Activated CD4-positive, alpha-beta memory T cell treated with anti-CD3 and anti-CD28 coated beads for 36 hours (primary cell): ENCODE measurements around the gene GSK3B. TPM values are rescaled to one million over a fixed set of nuclear protein-coding genes. Genes with fewer than 3 reads are reported as not detected.
"Not testable (repeated sequence)": the region's sequence is repeated elsewhere in the genome, so short reads cannot be mapped to it uniquely, and the experiment has no call there.

Experiments used
- CTCF ChIA-PET: fragments of 350-600 bp; sonication (Branson Sonifier 250); formaldehyde crosslinking; loops from one replicate; lab custom pipeline; 2021; ENCODE audit warnings: antibody characterized with exemption, inconsistent platforms; lab: Charles Lee
- POLR2A ChIA-PET: fragments of 350-600 bp; sonication (Branson Sonifier 250); formaldehyde crosslinking; loops from one replicate; lab custom pipeline; 2021; ENCODE audit warnings: antibody characterized with exemption; lab: Charles Lee
- DNase-seq: peaks from one replicate; pipeline ENCODE4 v3.0.0-alpha.2; 2020
- H3K27ac Mint-ChIP-seq: one replicate; pipeline ENCODE4 v1.8.0; 2021; ENCODE audit warnings: mixed read lengths
- H3K27me3 Mint-ChIP-seq: one replicate; pipeline ENCODE4 v1.8.0; 2021; ENCODE audit warnings: mixed read lengths
- H3K36me3 Mint-ChIP-seq: one replicate; pipeline ENCODE4 v1.8.0; 2021; ENCODE audit warnings: mixed read lengths
- H3K4me1 Mint-ChIP-seq: one replicate; pipeline ENCODE4 v1.8.0; 2021; ENCODE audit warnings: low read depth, mixed read lengths
- H3K4me3 Mint-ChIP-seq: one replicate; pipeline ENCODE4 v1.8.0; 2021; ENCODE audit warnings: mild to moderate bottlenecking, mixed read lengths
- H3K9me3 Mint-ChIP-seq: one replicate; pipeline ENCODE4 v1.8.0; 2021; ENCODE audit warnings: mixed read lengths
- intact Hi-C: fragments of 100-400 bp; cut with micrococcal nuclease; formaldehyde crosslinking; loops from one replicate; pipeline ENCODE4 v1.15.1; 2023
- total RNA-seq, 2 experiments: library from RNA; stranded (reverse); gene quantifications; one replicate each; pipeline ENCODE4 v1.2.3, GENCODE V29; 2021

GSK3B gene
- total RNA-seq, 2 experiments from 2014 or later, result 25.5 to 27.1 TPM

- POLR2A ChIA-PET, result interaction anchor here (0.6 kb wide), 1 partner anchor 407 kb away, joined by 4 read pairs; no protein-coding TSS in a partner anchor
- H3K27ac Mint-ChIP-seq, H3K27me3 Mint-ChIP-seq, H3K4me3 Mint-ChIP-seq, DNase-seq, intact Hi-C loops: not testable (repeated sequence)
- Mint-ChIP-seq H3K4me1 (peaks cover 57% of the 10 kb centered on the region), H3K36me3 (peaks cover 12% of the 10 kb centered on the region), H3K9me3 (peaks cover 18% of the 10 kb centered on the region)
- CTCF ChIA-PET, result interaction anchor here (0.7 to 0.8 kb wide), 2 partner anchors 160 to 757 kb away, joined by 3 read pairs; partner anchors contain the start of gene ARHGAP31
These were observed 42.7 kb downstream of the GSK3B start for GRCh38 chr3:120051570-120051969.

GRCh38 chr3:120049881-120050539 is 44.2 kb downstream of the GSK3B start:
- DNase-seq, result no peak
- Mint-ChIP-seq H3K27me3 (no peaks in the 10 kb centered on the region), H3K27ac (no peak overlapping the region), H3K36me3 (peaks cover 17% of the 10 kb centered on the region), H3K4me1 (peaks cover 54% of the 10 kb centered on the region), H3K9me3 (peaks cover 30% of the 10 kb centered on the region), H3K4me3 (no peak overlapping the region)
- ChIA-PET POLR2A (interaction anchor here (1.2 kb wide), 1 partner anchor 20 kb away, joined by 3 read pairs; no protein-coding TSS in a partner anchor), CTCF (no interaction called here)
- intact Hi-C loops, result no loop called here

- peaks cover 24% of the 10 kb centered on the region for H3K36me3 Mint-ChIP-seq
- H3K27me3 Mint-ChIP-seq, result no peaks in the 10 kb centered on the region
- H3K4me1 Mint-ChIP-seq, result peaks cover 45% of the 10 kb centered on the region
- intact Hi-C loops, result no loop called here
- H3K9me3 Mint-ChIP-seq, result peaks cover 33% of the 10 kb centered on the region
- no peak overlapping the region for H3K27ac Mint-ChIP-seq
- no peak for DNase-seq
- no peak overlapping the region for H3K4me3 Mint-ChIP-seq
- CTCF ChIA-PET, result no interaction called here
- POLR2A ChIA-PET, result no interaction called here
These were observed 45.2 kb downstream of the GSK3B start for GRCh38 chr3:120049072-120049471.

DNA sequence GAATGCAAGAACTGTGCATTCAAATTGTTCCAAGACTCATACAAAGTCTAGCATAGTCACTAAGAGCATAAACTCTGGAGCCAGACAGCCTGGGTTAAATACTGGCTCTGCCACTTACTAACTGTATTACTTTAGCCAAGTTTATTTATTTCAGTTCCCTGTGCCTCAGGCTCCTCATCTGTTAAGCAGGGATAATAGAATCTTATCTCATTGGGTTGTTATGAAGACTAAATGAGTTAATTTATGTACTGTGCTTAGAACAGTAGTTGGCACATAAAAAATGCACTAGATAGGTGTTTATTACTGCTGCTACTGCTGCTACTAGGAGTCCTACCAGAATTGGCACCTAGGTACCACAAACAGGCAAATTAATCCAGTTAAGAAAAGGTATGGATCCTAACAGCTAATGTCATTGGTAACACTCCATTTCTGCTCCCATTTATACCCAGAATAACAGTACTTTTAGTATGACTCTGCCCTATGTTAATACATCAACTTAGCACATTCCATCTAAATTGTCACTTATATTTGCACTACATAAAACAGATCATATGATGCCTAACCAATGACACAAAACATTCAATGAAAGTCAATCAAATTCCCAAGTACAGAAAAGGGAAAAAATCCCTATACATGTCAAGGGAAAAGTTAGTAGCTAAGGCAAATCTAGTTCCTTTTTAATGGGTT is 45.7 kb downstream of the GSK3B start:
- POLR2A ChIA-PET, result no interaction called here

GRCh38 chr3:120047686-120048085 is 46.6 kb downstream of the GSK3B start:
- intact Hi-C loops, result no loop called here
- Mint-ChIP-seq H3K4me3 (no peak overlapping the region), H3K27me3 (no peaks in the 10 kb centered on the region), H3K4me1 (peaks cover 40% of the 10 kb centered on the region), H3K9me3 (peaks cover 42% of the 10 kb centered on the region), H3K36me3 (peaks cover 33% of the 10 kb centered on the region), H3K27ac (no peak overlapping the region)
- DNase-seq, result no peak
- POLR2A ChIA-PET, result no interaction called here
- CTCF ChIA-PET, result no interaction called here

More for the DNA sequence above, 45.7 kb downstream of the GSK3B start:
- Mint-ChIP-seq H3K4me3 (no peak overlapping the region), H3K27ac (no peak overlapping the region), H3K36me3 (peaks cover 27% of the 10 kb centered on the region), H3K4me1 (peaks cover 44% of the 10 kb centered on the region), H3K9me3 (peaks cover 34% of the 10 kb centered on the region), H3K27me3 (no peaks in the 10 kb centered on the region)
- CTCF ChIA-PET, result no interaction called here
- DNase-seq, result no peak
- intact Hi-C loops, result no loop called here

DNA sequence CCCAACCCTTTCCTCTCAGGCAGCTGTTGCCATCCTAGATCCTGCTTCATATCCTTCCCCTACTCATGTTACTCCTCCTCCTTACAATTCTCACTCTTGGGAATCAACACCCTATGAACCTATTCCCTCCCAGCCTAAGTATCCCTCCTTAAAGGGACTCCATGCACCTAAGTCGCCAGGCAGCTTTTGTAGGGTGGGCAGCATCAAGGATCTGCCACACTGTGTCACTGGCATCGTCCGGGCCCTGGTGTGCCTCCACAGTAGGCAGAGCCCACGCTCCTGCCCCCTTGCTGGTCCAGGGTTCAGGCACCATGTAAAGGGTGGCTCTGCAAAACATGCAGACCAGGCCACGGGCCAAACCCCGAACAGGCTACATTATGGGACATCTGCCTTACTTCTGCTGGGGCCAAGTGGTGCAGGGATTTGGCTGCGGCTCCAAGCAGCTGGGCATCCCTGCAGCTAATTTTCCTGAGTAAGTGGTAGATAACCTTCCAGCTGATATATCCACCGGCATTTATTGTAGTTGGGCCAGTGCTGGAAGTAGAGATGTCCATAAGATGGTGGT is 53.4 kb downstream of the GSK3B start:
- POLR2A ChIA-PET, result no interaction called here
- peaks cover 4% of the 10 kb centered on the region for H3K4me1 Mint-ChIP-seq
- H3K9me3 Mint-ChIP-seq, result peaks cover 72% of the 10 kb centered on the region
- CTCF ChIA-PET, result interaction anchor here (1.6 kb wide), 1 partner anchor 204 kb away, joined by 5 read pairs; no protein-coding TSS in a partner anchor
- no peak overlapping the region for H3K4me3 Mint-ChIP-seq
- intact Hi-C loops, result no loop called here
- peaks cover 63% of the 10 kb centered on the region for H3K36me3 Mint-ChIP-seq
- no peak overlapping the region for H3K27ac Mint-ChIP-seq
- no peak for DNase-seq
- H3K27me3 Mint-ChIP-seq, result no peaks in the 10 kb centered on the region

DNA sequence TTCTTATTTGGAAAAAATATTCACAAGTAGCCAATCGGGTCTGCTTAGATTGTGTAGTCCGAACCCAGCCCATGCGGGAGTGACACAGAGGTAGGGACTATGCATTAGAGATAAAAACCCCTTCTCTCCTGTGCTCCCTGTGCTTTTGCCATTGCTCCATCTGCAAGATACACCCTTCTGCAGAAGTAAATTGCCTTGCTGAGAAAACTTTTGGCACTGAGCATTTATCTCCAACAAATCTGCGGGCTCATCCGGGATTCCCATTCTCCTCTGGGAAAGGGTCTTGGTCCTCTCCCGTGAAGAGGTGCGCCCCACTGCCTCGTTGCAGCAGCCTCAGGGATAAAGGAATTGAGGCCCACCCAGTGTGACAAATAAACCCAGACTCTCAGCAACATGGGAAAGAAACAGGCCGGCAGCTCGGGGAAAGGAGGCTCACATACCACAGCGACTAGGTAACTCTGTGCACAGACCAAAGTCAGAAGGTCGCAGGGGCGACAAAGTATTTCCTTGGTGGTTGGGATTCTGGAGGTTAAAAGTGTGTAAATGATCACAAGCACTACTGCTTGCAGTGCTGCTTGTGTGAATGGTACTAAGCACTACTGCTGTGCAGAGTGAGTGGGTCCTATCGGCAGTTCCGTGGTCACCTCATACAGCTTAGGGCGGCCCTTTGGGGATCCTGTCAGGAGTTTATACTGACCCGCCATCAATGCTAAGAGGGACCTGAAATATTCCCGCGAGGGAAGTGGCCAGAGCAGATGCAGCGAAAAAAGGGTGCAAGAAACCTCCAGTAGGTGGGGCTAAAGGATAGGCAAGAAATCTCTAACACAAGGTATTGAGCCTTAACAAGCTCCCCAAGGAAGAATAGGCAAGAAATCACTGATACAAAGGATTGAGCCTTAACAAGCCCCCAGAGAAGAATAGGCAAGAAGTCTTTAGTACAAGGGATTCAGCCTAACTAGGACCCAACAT is 54.3 kb downstream of the GSK3B start:
- no peaks in the 10 kb centered on the region for H3K27me3 Mint-ChIP-seq
- CTCF ChIA-PET, result interaction anchor here (0.6 to 1.6 kb wide), 3 partner anchors 55 to 378 kb away, joined by 3 to 5 read pairs (median 4); no protein-coding TSS in a partner anchor
- peaks cover 63% of the 10 kb centered on the region for H3K9me3 Mint-ChIP-seq
- DNase-seq, result no peak
- intact Hi-C loops, result no loop called here
- peaks cover 56% of the 10 kb centered on the region for H3K36me3 Mint-ChIP-seq
- POLR2A ChIA-PET, result no interaction called here
- H3K27ac Mint-ChIP-seq, result no peak overlapping the region
- no peak overlapping the region for H3K4me3 Mint-ChIP-seq
- peaks cover 9% of the 10 kb centered on the region for H3K4me1 Mint-ChIP-seq

DNA sequence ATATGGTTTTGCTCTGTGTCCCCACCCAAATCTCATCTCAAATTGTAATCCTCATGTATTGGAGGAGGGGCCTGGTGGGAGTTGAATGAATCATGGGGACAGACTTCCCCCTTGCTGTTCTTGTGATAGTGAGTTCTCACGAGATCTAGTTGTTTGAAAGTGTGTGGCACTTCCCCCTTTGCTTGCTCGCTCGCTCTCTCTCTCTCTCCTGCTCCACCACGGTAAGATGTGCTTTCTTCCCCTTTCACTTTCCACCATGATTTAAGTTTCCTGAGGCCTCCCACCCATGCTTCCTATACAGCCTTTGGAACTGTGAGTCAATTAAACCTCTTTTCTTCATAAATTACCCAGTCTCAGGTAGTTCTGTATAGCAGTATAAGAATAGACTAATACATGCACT is 60.7 kb downstream of the GSK3B start:
- Mint-ChIP-seq H3K9me3 (peaks cover 10% of the 10 kb centered on the region), H3K36me3 (peaks cover 17% of the 10 kb centered on the region), H3K4me3 (no peak overlapping the region), H3K27me3 (no peaks in the 10 kb centered on the region), H3K4me1 (peaks cover 35% of the 10 kb centered on the region), H3K27ac (no peak overlapping the region)
- ChIA-PET CTCF (no interaction called here), POLR2A (no interaction called here)
- no peak for DNase-seq
- intact Hi-C loops, result no loop called here

GRCh38 chr3:120031561-120031960 is 62.7 kb downstream of the GSK3B start:
- Mint-ChIP-seq H3K9me3 (peaks cover 5% of the 10 kb centered on the region), H3K27ac (no peak overlapping the region), H3K4me1 (peaks cover 40% of the 10 kb centered on the region), H3K36me3 (peaks cover 13% of the 10 kb centered on the region), H3K27me3 (no peaks in the 10 kb centered on the region), H3K4me3 (no peak overlapping the region)
- ChIA-PET POLR2A (no interaction called here), CTCF (no interaction called here)
- no peak for DNase-seq
- intact Hi-C loops, result no loop called here

DNA sequence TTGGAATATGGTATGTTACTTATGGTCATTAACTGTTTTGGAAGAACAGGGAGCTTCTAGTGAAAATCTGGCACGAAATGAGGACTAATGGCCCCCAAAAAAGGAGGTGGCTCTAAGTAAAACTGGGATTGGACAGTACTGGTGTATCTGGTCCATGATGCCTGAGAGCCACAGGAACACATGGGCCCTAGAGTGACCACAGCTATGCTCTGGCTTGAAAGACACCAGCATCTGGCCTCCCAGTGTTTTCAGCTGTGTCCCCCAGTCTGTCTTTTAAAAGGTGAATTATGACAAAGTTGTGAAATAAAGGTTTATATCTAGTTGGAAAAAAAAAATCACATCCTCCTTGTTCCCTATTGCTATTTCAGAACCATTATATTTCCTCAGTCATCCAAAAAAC is 64.5 kb downstream of the GSK3B start:
- CTCF ChIA-PET, result interaction anchor here (1.0 kb wide), 1 partner anchor 12 kb away, joined by 3 read pairs; no protein-coding TSS in a partner anchor
- H3K4me3 Mint-ChIP-seq, result no peak overlapping the region
- peaks cover 5% of the 10 kb centered on the region for H3K9me3 Mint-ChIP-seq
- POLR2A ChIA-PET, result no interaction called here
- intact Hi-C loops, result no loop called here
- H3K27ac Mint-ChIP-seq, result no peak overlapping the region
- no peak for DNase-seq
- peaks cover 49% of the 10 kb centered on the region for H3K4me1 Mint-ChIP-seq
- H3K36me3 Mint-ChIP-seq, result peaks cover 13% of the 10 kb centered on the region
- H3K27me3 Mint-ChIP-seq, result no peaks in the 10 kb centered on the region

DNA sequence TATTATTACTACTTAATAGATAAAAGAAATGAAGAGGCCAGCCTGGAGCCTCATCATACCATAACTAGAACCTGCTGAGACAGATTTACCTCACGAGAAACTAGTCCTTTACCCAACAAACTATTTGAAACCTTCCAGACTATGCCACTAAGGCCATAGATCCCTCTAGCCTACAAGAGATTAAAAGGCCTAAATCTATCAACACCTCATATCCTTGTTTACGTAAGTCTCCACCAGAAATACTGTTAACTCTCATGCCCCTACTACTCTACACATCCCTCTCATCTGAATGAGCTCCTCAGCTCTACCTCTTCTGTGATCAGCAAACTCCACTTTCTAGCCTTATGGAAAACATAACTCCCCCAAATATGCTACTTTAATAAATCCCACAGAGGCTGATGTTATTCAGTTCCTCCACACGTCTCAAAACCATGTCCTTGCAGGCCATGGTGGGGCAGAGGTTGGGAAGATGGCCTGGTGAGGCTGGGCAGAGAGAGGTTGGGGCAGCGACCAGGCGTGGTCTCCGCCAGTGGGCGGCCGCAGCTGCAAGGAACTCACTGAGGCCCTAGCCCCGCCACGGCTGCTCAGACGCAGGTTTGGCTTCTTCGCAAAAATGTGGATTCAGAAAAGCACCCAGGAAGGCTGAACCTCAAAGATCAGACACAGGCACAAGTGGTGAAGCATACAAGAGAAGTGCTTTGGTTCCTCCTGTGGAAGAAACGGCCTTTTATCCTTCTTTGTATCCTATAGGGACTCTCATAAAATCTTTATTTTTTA is 65.8 kb downstream of the GSK3B start:
- Mint-ChIP-seq H3K36me3 (peaks cover 4% of the 10 kb centered on the region), H3K4me3 (no peak overlapping the region), H3K27ac (no peak overlapping the region), H3K9me3 (peaks cover 2% of the 10 kb centered on the region), H3K4me1 (peaks cover 46% of the 10 kb centered on the region), H3K27me3 (no peaks in the 10 kb centered on the region)
- intact Hi-C loops, result no loop called here
- DNase-seq, result no peak
- POLR2A ChIA-PET, result no interaction called here
- CTCF ChIA-PET, result no interaction called here
